ENCODE measurements around the gene TBC1D20.

- no peak for TF ChIP-seq CTCF (conservative IDR thresholded peaks at IDR 0.05; ENCODE audit: low read depth, low read length)
- TF ChIP-seq EZH2 (IDR thresholded peaks at IDR 0.05; ENCODE audit: low read length, unreplicated experiment): no peak
- no peak for TF ChIP-seq EZH2phosphoT487 (IDR thresholded peaks at IDR 0.05; ENCODE audit: borderline replicate concordance, low read length)
These were observed 73.1 kb downstream of the TBC1D20 start for GRCh38 chr20:389220-389619.
